Activated CD4-positive, CD25-positive, alpha-beta regulatory T cell treated with anti-CD3 and anti-CD28 coated beads, Interleukin-2, amount 50 U/mL, for 72 hours (primary cell): Measurements from ENCODE around the gene HPCAL1.

ENCODE experiments used
- DNase-seq: peaks from one replicate; pipeline ENCODE4 v3.0.0; 2021

HPCAL1 gene

DNA sequence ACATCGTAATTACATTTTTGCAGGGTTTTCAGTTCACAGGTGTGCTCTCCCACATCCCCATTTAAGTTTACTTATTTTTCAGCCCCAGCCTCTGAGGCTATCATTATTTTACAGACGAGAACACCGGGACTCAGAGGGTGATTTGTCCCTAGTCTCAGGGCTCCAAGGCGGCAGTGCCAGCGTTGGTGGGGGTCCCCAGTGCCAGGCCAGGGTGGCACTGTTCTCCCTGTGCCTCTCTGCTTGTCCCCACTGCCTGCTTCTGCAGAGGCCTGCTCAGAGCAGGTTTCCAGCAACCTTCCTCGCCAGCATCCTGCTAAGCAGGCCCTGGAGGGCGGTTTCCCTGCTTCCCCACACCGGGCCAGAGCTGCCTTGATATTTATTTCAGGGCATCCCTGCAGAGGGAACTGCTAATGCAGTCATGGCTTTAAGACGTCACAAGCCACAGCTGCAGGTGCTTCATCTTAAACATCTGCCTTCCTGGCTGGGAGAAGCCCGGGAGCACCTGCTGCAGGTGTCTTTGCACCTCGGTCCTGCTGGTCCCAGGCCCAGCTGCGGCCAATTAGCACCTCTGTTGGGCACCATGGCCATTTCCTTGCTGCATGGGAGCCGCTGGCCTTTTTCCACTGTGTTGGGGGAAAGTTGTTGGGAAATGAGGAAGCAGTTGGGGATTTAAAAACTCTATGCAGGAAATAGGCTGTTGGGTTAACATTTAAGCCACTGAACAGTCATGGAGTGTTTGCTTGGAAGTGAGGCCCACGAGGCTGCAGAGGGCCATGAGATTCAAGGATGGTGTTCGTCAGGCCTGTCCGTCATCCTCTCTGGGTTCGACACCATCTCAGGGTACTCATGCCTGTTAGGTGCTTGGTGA lies 22.8 kb downstream of the HPCAL1 start:
- DNase-seq: no peak

DNA sequence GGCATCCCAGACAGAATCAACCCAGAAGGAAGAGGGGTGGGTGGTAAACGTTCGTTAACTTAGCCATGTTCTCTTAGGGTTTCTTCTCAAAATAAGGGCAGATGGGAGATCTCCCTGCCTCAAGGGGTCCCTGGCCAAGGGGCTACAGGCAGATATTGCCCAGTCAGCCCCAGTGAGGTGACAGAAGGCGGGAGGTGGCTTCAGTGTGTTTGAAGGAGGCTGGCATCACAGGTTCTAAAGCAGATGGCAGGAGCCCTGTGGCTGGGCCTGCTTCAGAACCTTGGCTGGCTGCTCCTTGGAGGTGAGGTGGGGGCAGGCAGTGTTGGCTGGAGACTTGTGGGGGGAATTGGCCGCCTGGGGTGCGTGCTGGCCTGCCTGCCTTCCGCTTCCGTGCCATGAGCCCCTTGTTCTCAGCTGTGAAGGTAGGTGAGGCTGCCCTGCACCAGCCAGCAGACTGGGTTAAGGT lies 23.5 kb downstream of the HPCAL1 start:
- no peak for DNase-seq

DNA sequence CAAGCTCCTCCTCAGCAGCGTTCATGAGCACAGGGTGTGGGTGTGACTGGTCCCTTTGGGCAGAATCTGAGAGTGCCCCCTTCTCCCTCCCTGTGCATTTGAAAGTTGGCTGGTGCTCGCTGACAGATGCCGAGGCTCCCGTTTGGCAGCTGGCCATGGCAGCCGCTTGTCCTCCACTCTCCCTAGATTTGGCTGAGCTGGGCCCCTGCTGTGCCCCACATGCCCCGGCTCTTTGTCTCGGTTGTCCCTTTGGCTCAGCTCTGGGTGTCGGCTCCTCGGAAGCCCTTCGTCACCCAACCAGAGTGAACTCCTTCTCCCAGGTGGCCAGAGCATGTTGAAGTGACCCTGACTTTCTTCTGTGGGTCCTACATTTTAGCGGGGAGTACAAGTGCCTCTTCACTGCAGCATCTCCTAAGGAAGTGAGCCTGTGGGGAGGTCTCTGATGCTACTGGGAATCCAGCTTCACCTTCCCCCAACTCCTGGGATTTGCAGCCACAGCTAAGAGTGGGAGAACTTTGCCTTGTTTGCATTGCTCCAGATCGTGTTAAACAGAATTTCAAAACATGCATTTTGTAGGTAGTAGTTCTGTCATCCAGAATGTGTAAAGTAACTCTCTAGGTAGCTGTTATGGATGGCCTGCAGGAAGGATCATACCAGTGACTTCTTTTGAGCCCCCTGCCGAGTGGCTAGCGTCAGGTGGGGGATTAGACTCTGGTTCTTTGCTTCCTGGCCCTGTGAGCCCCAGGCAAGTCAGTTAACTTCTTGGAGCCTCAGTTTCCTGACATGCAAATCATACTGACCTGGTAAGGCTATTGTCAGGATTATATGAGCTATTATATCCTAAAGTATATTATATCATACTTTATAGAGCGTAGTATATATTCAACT lies 24.2 kb downstream of the HPCAL1 start:
- no peak for DNase-seq

DNA sequence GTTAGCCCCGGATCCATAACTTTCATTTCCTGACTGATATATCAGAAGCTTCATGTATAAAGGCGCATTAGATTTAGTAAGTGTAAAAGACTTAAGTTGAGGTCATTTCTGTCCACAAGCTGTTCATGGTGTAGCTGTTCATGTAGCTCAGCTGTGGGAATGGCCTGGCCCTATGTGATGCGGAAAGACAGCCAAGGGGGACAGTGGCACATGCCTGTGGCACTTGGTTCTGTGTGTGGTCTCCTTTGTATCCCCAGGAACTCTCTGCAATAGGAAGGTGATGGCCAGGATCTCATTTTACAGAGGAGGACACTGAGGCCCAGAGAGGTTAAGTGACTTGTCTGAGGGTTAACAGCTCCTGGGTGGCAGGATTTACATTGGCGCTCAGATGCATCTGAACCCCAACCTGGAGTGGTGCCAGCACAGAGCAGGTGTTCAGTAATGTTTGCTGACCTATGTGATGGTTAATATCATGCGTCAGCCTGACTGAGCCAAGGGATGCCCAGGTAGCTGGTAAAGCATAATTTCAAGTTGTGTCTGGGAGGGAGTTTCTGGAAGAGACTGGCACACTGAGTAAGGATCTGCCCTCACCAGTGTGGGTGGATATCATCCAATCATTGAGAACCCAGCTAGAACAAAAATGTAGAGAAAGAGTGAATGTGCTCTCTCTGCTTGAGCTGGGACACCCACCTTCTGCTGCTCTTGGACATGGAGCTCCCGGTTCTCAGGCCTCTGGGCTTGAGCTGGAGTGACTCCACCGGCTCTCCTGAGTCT lies 25.4 kb downstream of the HPCAL1 start:
- no peak for DNase-seq

DNA sequence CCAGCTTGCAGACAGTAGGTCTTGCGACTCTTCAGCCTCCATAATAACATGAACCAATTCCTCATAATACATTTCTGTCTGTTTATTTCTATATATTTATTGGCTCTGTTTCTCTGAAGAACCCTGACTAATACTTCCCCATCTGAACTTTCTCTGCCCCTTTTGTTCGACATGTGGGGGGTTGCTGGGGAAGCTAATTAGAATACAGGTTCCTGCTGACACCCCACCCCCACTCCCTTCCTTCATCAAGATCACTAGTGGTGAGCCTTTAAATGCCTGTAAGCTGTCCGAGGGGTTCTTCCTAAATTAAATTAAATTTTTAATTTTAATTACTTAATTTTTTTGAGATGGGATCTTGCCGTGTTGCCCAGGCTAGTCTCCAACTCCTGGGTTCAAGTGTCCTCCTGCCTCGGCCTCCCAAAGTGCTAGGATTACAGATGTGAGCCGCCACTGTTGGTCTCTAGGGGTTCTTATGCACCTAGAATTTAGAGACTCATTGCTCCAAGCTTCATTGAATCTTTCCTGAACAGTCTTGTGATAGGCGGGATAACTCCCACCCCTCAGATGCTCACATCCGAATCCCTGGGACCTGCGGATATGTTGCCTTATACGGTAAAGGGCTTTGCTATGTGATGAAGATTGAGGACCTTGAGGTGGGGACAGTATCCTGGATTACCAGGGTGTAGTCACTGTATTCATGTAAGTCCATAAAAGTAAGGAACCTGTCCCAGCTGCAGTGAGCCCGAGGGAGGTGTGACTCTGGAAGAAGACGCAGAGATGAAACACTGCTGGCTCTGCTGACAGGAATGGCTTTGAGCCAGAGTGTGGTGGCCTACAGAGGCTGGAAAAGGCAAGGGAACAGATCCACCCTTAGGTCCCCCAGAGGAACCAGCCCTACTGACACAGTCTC lies 26.2 kb downstream of the HPCAL1 start:
- no peak for DNase-seq

DNA sequence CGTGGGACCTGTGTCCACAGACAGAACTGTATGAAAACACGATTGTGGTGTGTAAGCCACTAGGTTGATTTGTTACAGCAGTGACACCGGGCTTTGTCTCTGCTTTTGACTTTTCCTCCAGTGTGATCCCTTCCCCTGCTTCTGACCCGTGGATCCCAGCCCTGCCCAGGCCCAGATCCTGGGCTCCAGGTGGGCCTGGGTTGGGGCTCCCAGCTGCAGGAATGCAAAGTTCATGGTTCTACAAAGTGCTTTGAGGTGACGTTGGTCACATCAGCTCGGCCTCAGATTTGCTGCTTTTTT lies 26.8 kb downstream of the HPCAL1 start:
- no peak for DNase-seq

DNA sequence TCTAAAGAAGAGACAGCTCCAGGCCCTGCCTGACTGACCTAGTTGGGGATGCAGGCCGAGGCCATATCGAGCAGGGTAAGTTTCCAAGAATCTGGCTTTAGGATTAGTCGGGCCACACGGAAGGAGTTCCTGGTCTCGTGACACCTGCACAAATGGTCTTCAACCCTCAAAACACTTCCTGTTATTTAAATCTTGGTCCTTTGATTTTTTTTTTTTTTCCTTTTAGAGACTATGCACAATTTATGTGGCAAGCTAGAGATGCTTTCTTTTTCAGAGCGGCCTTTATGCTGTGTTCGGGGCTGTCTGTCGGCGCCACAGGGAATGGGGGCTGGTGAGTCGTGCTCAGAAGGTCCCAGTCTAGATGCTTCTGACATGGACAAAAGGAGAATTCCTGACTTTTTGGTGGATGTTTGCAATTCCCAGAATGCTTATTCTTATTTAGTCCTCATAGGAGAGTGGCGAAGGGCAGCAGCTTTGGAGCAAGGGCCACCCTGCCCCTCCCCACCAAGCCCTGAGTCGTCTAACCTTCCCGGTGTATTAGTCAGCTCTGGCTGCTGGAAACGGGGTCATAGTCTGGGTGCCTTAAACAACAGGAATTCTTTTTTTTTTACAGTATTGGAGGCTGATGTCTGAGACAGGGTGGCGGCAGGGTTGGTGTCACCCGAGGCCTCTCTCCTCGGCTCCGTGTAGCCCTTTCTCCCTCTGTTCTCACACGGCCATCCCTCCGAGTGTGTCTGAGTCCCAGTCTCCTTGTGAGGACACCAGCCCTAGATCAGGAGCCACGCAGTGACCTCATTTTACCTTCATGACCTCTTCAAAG lies 27.4 kb downstream of the HPCAL1 start:
- DNase-seq: no peak

DNA sequence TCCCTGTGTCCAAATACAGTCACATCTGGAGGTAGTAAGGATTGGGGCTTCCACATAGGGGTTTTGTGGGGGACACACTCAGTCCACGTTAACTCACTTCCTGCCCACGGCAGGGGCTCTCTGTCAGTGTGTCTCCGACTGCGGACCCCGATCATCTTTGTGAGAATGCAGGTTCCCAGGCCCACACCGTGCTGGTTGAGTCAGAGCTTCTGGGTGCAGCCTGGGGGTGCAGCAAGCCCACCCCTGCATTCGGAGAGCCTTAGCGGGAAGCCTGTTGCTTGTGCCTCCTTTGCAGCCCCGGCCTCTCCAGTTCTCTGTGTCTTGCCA lies 28.0 kb downstream of the HPCAL1 start:
- no peak for DNase-seq

DNA sequence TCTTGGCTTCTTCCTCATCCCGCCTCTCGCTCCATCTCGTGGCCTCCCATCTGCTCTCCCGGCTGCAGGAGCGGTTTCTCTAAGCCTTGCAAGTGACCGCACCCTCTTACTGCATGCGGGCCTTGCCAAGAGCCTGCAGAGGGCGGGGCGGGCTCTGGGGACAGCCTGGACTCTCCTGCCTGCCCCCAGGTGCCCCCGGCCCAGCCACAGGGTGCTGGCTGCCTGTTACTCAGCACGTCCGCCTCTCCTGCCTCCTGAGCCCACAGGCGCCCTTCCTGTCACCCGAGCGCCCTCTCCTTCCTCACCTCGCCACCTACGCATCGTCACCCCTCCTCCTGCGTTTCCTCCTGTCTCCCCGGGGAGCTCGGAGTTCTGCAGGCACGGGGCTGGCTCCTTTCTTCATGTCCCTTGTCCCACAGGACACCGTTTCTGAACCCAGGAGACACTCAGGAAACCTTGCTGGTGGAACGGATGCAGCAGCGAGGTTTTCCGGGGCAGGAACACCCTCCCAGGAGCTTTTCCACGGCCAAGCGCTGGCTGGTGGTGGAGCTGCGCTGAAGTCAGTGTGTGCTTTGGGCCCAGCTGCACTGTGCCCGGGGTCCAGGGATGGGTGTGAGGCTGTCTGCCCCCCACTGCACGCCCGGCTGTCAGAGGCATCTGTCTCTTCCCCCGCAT lies 28.5 kb downstream of the HPCAL1 start:
- peak; percentile 68 for DNase-seq

DNA sequence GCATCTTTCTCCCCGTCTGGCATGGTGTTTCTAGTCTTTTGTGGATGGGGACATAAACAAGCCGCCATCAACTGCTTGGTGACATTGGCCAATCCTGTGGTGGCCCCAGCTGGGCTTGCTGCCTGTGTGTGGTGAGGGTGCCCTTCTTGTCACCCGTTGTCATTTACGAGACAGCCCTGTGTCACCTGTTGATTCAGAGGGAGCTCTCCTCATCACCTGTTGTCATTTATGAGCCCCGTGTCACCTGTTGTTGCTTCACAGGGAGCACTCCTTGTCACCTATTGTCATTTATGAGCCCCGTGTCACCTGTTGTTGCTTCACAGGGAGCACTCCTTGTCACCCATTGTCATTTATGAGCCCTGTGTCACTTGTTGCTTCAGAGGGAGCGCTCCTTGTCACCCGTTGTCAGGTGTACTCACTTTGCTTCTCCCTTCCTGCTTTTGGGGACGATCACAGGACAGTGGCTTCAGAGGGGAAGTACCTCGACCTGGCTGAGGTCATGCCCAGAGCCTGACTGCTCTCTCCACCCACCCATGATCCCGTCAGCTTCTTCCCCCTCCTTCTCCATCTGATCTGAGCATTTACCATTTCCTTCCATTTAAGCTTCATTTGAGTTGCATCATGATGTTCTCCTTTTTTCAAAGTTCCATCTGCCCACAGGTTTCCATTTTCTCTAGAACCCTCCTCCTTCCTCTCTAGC lies 29.1 kb downstream of the HPCAL1 start:
- peak; percentile 48 for DNase-seq

DNA sequence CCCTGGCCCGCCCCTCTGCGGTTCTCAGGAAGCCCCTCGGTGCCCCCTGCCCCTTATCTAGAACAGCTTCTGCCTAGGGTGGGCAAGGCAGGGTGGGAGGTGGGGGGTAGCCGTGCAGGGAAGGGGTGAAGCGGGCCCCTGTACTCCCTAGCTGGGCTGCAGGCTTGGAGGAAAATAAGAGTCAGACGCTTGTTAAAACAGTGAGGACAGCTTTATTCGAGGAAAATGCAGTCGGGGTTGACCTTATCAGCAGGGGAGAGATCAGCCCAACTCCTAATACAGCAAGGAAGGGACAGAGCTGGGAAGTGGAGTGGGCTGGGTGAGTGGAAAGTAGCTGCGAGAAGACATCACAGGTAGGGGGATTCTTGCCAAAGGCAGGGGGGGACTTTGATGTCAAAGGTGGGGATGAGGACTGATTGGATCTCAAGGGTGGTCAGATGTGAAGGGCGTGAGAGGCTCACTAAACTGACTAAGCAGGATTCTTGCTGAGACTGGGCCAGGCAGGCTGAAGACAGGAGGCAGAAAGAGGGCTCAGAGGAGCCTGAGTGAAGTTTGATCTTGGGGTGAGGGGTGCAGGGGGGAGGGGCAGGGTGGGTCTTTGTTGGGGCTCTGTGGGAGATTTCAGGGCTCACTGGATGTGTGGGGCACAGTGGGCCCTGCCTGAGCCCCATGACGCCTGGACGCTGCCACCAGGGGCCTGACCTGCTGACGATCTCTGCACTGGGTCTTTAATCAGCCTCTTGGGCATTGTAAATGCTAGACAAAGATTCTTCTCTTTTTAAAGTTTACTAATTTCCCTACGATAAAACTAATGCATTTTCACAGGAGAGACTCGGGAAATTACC lies 29.9 kb downstream of the HPCAL1 start:
- no peak for DNase-seq

DNA sequence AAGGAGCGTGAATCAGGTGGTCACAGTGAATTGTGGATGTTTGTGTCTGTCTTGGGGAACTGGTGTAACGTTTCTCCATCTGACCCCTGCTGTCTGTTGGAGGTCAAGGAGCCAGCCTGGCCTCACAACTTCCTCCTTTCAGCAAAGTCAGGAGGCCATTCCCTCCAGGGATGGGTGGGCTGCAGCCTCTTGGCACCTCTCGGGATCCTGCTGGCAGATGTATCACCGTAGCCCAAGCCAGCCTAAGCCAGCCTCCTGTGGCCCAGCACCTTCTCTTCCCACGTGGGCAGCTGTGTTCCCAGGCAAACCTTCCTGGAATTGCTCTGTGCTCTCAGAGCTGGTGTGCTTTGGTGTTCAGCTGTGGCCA lies 30.5 kb downstream of the HPCAL1 start:
- DNase-seq: no peak

DNA sequence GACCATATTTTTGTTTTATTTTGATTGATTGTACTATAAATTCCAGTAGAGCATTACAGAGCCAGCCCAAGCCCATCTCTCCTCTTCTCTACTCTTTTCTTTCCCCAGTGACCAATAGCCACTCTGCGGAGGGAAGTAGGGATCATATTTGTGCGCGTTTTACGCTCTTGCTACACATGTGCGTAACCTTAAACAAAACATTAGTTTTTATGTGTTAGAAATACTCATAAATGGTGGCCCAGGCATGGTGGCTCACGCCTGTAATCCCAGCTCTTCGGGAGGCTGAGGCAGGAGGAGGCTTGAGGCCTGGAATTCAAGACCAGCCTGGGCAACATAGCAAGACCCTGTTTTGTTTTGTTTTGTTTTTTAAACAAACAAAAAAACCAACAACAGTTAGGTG lies 31.3 kb downstream of the HPCAL1 start:
- DNase-seq: no peak

DNA sequence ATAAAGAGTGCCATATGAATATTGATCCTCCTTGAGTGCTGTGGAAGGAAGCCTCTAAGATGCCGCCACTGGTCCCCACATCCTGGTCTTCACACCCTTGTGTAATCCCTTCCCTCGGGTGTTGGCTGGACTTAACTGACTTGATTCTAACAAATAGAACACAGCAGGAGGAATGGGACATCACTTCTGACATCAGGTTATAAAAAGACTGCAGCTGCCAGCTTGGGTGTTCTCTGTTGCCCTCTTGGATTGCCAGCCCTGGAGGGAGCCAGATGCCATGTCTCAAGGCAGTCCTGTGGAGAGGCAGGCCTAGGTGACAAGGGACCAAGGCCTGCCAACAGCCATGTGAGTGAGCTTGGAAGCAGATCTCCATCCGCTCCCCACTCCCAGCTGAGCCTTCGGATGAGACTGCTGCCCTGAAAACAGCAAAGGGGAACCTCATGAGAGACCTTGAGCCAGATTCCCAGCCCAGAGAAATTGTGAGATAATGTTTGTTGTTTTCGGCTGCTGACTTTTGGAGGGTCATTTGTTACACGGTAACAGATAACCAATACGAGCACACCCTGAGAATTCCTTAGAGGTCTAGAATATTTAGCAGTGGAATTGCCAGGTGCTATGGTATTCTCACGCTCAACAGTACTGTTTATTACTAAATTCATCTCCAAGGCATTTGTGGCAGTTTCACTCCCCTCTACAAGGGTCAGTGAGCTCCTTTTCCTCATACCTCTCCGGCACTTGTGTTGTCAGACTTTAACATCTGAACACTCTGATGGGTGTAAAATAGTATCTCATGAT lies 32.5 kb downstream of the HPCAL1 start:
- DNase-seq: no peak

DNA sequence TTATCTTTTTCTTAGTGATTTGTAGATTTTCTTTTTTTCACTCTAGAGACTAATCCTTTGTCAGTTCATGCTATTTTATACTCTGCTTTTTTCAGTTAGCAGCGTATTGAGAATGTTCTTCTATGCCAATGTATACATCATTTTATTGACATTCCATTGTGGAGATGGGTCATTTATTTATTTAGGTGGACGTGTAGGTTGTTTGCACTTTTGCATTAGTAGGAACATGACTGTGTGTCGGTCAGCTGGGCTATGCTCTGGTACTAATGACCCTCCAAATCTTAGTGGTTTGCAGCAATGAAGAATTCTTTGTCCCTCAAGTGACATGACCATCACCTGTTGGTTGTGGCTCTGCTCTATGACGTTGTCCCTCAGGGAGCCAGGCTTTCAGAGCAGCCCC lies 33.6 kb downstream of the HPCAL1 start:
- no peak for DNase-seq

DNA sequence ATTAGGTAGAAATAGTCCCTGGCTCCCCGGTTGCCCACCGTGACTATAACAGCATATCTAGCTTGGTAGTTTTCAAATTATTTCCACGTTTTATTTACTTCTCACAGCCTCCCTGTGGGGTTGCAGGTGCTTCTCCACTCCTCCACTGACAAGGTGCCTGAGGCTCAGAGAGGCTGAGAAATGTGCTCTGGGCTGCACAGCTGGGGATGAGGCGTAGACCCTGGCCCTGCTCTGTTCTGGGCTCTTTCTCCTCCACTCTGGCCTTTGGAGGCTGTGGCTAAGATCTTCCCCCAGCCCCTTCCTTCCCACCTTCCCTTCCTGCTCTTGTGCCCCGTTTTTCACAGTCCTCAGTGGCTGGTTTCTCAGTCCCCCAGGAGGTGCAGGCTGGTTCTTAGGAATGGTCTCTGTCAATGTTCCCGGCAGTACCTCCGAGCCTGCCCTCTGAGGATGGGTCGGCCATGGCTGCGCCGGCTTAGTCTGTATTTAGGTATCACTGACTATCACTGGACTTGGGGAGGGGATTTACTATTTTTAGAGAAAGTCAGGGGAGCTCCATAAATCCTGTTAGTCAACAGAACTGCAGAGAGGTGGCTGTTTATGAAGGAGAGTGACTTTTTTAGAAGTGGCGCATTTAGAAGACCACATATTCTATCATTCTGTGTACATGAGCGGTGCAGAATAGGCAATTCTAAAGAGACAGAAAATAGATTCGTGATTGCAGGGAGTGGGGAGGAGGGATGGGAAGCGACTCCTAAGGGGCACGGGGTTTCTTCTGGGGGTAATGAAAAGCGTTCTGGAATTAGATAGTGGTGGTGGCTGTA lies 35.0 kb downstream of the HPCAL1 start:
- no peak for DNase-seq
